Measurements from ENCODE around the gene ATL3. TPM values are rescaled to one million over a fixed set of nuclear protein-coding genes. Genes with fewer than 3 reads are reported as not detected.

Gene ATL3
- total and polyA plus RNA-seq, 2 of the 13 experiments (the other 11 are each of a cell fraction or from before 2014, with no cell fraction given), result not detected

GRCh38 chr11:63621071-63621470 is 50.1 kb downstream of the ATL3 start:
- 6% methylated on average over 1 of the region's 1 CpG for WGBS (ENCODE audit: low lambda C conversion rate)
- H3K9me3 ChIP-seq (ENCODE audit: low read length), result no peaks in the 10 kb centered on the region
- POLR2A ChIA-PET, result no interaction called here
- H3K4me1 ChIP-seq (ENCODE audit: insufficient read depth, low read length), result peaks cover 30% of the 10 kb centered on the region
- no peak overlapping the region for H3K9ac ChIP-seq (ENCODE audit: insufficient read depth, low read depth, low read length)
- no peak for ATAC-seq
- no peak overlapping the region for H3K27ac ChIP-seq (ENCODE audit: extremely low read length, insufficient read depth, low read length)
- no peaks in the 10 kb centered on the region for H4K20me1 ChIP-seq (ENCODE audit: insufficient read depth, low read length)
- no peak overlapping the region for H3K4me2 ChIP-seq (ENCODE audit: low read depth, low read length)
- BruUV-seq (replicated peaks), result no TSS peak
- H3K36me3 ChIP-seq (replicated peaks in 1 of 2; ENCODE audit: control insufficient read depth in 1 of 2, insufficient read depth in 2 of 2, low read length in 2 of 2), result no peaks in the 10 kb centered on the region
- no peak for FAIRE-seq
- no peak overlapping the region for H2AFZ ChIP-seq (ENCODE audit: low read length)
- peaks cover 2 to 3% of the 10 kb centered on the region in 2 experiments; a peak in 2 of 5 replicates for H3K27me3 ChIP-seq (ENCODE audit: control insufficient read depth in 1 of 2, insufficient read depth in 2 of 2, low read length in 2 of 2)
- TF ChIP-seq ZNF570 (CRISPR knock-in tag; IDR thresholded peaks at IDR 0.05; ENCODE audit: borderline replicate concordance), result no peak
- no peak for TF ChIP-seq SIN3A (IDR thresholded peaks at IDR 0.05; ENCODE audit: borderline replicate concordance, low read depth, low read length)
- no peak for TF ChIP-seq ZNF747 (CRISPR knock-in tag; IDR thresholded peaks at IDR 0.05; ENCODE audit: borderline replicate concordance)
- TF ChIP-seq ARID2 (CRISPR knock-in tag; IDR thresholded peaks at IDR 0.05; ENCODE audit: borderline replicate concordance), result no peak
- no peak for TF ChIP-seq ZNF431 (CRISPR knock-in tag; IDR thresholded peaks at IDR 0.05; ENCODE audit: borderline replicate concordance, low read depth)
- TF ChIP-seq ZNF136 (CRISPR knock-in tag; IDR thresholded peaks at IDR 0.05; ENCODE audit: low read depth), result no peak
- DNase-seq (ENCODE audit: low spot score), result no peak
- in situ Hi-C loops (cut with HindIII; ENCODE audit: extremely low pct_ligation_motif_present, low pct_unique_long_range_greater_than_20kb) (no loop called here), intact Hi-C loops (cut with micrococcal nuclease; ENCODE audit: unreplicated experiment) (no loop called here)
- no peak overlapping the region for H3K4me3 ChIP-seq (replicated peaks in 1 of 3; ENCODE audit: insufficient read depth in 1 of 3, low read depth in 2 of 3, low read length in 3 of 3)
- H3K79me2 ChIP-seq (ENCODE audit: insufficient read depth, low read length), result no peaks in the 10 kb centered on the region
- CTCF ChIA-PET (ENCODE audit: low intra/inter-chr PET ratio, low total read pairs), result no interaction called here

GRCh38 chr11:63619967-63620366 is 51.2 kb downstream of the ATL3 start:
- H3K36me3 ChIP-seq (replicated peaks in 1 of 2; ENCODE audit: control insufficient read depth in 1 of 2, insufficient read depth in 2 of 2, low read length in 2 of 2), result no peaks in the 10 kb centered on the region
- in situ Hi-C loops (cut with HindIII; ENCODE audit: extremely low pct_ligation_motif_present, low pct_unique_long_range_greater_than_20kb), result no loop called here
- no peak for ATAC-seq
- POLR2A ChIA-PET, result no interaction called here
- no TSS peak for BruUV-seq (replicated peaks)
- intact Hi-C loops (cut with micrococcal nuclease; ENCODE audit: unreplicated experiment), result no loop called here
- FAIRE-seq, result no peak
- H3K27me3 ChIP-seq (ENCODE audit: control insufficient read depth in 1 of 2, insufficient read depth in 2 of 2, low read length in 2 of 2), result peaks cover 2 to 3% of the 10 kb centered on the region in 2 experiments; a peak in 1 of 5 replicates
- no peak for DNase-seq (ENCODE audit: low spot score)
- peaks cover 30% of the 10 kb centered on the region for H3K4me1 ChIP-seq (ENCODE audit: insufficient read depth, low read length)
- H3K27ac ChIP-seq (ENCODE audit: extremely low read length, insufficient read depth, low read length), result no peak overlapping the region
- H3K9me3 ChIP-seq (ENCODE audit: low read length), result no peaks in the 10 kb centered on the region
- H3K79me2 ChIP-seq (ENCODE audit: insufficient read depth, low read length), result no peaks in the 10 kb centered on the region
- CTCF ChIA-PET (ENCODE audit: low intra/inter-chr PET ratio, low total read pairs), result no interaction called here
- H2AFZ ChIP-seq (ENCODE audit: low read length), result no peak overlapping the region
- no peak overlapping the region for H3K9ac ChIP-seq (ENCODE audit: insufficient read depth, low read depth, low read length)
- no peaks in the 10 kb centered on the region for H4K20me1 ChIP-seq (ENCODE audit: insufficient read depth, low read length)
- no peak overlapping the region for H3K4me2 ChIP-seq (ENCODE audit: low read depth, low read length)
- no peak overlapping the region for H3K4me3 ChIP-seq (replicated peaks in 1 of 3; ENCODE audit: insufficient read depth in 1 of 3, low read depth in 2 of 3, low read length in 3 of 3)
- 7% methylated on average over 6 of the region's 6 CpGs for WGBS (ENCODE audit: low lambda C conversion rate)
- TF ChIP-seq, protein P1, sequence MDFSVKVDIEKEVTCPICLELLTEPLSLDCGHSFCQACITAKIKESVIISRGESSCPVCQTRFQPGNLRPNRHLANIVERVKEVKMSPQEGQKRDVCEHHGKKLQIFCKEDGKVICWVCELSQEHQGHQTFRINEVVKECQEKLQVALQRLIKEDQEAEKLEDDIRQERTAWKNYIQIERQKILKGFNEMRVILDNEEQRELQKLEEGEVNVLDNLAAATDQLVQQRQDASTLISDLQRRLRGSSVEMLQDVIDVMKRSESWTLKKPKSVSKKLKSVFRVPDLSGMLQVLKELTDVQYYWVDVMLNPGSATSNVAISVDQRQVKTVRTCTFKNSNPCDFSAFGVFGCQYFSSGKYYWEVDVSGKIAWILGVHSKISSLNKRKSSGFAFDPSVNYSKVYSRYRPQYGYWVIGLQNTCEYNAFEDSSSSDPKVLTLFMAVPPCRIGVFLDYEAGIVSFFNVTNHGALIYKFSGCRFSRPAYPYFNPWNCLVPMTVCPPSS (IDR thresholded peaks at IDR 0.05), result no peak
- no peak for TF ChIP-seq BCLAF1 (IDR thresholded peaks at IDR 0.05)
- no peak for TF ChIP-seq ZNF720 (CRISPR knock-in tag; IDR thresholded peaks at IDR 0.05)
- TF ChIP-seq EHMT2 (IDR thresholded peaks at IDR 0.05; ENCODE audit: borderline replicate concordance, low read depth, low read length), result no peak
- TF ChIP-seq, protein P2, sequence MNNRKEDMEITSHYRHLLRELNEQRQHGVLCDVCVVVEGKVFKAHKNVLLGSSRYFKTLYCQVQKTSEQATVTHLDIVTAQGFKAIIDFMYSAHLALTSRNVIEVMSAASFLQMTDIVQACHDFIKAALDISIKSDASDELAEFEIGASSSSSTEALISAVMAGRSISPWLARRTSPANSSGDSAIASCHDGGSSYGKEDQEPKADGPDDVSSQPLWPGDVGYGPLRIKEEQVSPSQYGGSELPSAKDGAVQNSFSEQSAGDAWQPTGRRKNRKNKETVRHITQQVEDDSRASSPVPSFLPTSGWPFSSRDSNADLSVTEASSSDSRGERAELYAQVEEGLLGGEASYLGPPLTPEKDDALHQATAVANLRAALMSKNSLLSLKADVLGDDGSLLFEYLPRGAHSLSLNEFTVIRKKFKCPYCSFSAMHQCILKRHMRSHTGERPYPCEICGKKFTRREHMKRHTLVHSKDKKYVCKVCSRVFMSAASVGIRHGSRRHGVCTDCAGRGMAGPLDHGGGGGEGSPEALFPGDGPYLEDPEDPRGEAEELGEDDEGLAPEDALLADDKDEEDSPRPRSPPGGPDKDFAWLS (CRISPR knock-in tag; IDR thresholded peaks at IDR 0.05; ENCODE audit: borderline replicate concordance), result no peak
- TF ChIP-seq GATAD2A (CRISPR knock-in tag; IDR thresholded peaks at IDR 0.05), result no peak

Measured in HepG2 (cell line).